HG02588 (cell line): Measurements from ENCODE around the gene IMMP2L.

Experiments used
- ATAC-seq: cut with Tn5 transposase; IDR thresholded peaks from one replicate; pipeline ENCODE4 v1.9.1; 2021; ENCODE audit warnings: mild to moderate bottlenecking, moderate library complexity; ENCODE audit not compliant: unreplicated experiment

IMMP2L gene

GRCh38 chr7:110905773-110906566 lies 656.3 kb downstream of the IMMP2L start:
- ATAC-seq = no peak

GRCh38 chr7:110898516-110898915 lies 663.8 kb downstream of the IMMP2L start:
- no peak for ATAC-seq

- ATAC-seq = no peak
Observed at GRCh38 chr7:110897538-110897937, 664.8 kb downstream of the IMMP2L start.

DNA sequence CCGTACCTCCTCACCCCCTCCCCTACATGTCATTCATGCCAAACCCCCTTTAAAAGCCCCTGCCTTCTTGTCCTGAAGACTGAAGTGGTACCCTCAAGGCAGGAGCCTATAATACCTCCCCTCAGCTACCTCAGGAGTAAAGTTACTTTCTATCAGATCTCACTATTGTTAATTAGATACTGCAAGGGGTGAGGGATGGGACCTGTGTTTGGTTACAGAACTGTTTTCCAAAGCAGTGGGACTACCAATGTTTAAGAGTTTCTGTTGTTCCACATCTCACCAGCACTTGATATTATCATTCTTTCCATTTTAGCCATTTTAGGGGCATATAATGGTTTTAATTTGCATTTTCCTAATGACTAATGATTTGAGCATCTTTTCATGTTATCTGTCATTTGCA lies 668.2 kb downstream of the IMMP2L start:
- ATAC-seq = no peak

DNA sequence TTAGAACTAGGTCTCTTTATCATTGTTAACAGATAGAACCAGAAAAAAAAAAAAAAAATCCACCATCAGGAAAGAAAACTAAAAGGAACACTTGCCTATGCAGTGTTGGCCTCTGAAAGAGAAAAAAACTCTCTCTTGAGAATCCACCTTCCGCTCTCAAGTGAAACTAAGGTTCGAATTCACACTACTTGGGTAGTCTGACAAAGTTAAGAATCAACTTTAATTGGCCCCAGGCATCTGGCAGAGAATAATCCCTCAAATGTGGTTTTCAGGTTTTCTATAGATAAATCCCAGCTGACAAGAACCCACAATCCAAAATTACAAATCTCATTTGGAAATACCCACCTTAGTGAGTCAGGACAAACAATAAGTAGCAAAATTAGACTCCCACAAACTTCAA lies 671.1 kb downstream of the IMMP2L start:
- no peak for ATAC-seq

GRCh38 chr7:110890101-110890500 lies 672.2 kb downstream of the IMMP2L start:
- no peak for ATAC-seq

DNA sequence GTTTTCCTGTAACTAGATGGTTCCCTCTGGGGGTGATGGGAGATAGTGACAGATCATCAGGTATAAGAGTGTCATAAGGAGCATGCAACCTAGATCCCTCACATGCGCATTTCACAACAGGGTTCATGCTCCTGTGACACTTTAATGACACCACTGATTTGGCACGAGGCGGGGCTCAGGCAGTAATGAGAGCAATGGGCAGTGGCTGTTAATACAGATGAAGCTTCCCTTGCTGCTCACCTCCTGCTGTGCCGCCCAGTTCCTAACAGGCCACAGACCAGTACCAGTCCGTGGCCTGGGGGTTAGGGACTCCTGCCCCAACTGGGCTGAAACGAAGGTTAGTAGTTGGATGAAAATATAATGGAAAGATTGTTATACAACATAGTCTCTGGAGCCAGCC lies 673.0 kb downstream of the IMMP2L start:
- no peak for ATAC-seq

- ATAC-seq = no peak
Observed at GRCh38 chr7:110888641-110889040, 673.7 kb downstream of the IMMP2L start.

GRCh38 chr7:110885474-110885873 lies 676.8 kb downstream of the IMMP2L start:
- ATAC-seq = no peak

DNA sequence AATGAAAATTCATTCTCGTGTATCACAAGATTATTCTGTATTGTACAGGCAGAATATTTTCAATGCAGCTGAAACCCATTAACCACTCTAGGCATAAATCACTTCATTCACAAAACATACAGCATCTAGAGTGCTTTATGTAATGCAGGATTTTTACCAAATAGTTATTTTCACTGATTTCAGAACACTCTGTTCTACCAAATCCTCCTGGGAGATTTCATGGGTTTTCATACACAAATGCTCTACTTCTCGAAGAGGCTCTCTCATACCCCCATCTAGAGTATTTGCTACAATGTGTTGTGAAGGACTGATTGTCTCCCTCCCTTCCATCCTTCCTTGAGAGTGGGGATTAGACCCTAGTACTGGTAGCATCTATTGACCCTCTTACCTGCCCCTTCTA lies 680.6 kb downstream of the IMMP2L start:
- no peak for ATAC-seq

GRCh38 chr7:110880971-110881370 lies 681.3 kb downstream of the IMMP2L start:
- ATAC-seq = no peak

- ATAC-seq = no peak
Observed at GRCh38 chr7:110877016-110877415, 685.3 kb downstream of the IMMP2L start.

DNA sequence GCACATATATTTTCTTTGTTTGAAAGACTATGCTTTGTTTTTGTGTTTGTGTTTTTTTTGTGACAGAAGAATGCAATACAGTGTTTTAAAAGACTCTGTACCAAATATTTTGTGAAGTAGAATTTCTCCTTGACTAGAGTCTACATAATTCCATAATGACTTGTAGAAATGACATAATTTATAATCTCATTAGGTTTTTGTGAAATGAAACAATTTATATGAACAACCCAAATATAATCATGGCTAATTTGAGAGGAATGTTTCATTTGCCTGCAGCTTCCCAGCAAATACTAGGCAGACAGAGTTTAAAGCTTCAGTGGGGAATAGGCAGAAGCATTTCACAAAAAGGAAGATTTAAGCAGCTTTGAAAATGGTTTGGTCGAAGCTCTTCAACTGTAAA lies 686.9 kb downstream of the IMMP2L start:
- ATAC-seq = no peak

DNA sequence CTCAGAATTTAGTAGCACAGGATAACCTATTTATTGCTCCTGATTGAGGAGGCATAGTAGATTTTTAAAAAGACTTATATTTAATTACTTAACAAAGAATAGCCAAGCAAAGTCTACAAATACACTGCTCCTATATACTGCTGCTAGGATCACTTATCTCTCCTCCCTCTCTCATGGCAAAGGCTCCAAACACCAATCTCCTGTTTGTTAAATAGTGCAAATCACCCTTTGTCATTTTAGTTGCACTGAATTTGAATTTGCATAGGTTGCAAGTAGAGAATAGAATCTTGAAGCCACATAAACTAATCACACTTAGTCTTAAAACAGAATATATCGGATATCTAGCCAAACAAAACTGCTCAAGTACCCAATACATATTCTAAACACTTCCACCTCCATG lies 690.4 kb downstream of the IMMP2L start:
- ATAC-seq = no peak

GRCh38 chr7:110870926-110871325 lies 691.4 kb downstream of the IMMP2L start:
- no peak for ATAC-seq

- ATAC-seq = no peak
Observed at GRCh38 chr7:110868458-110868857, 693.8 kb downstream of the IMMP2L start.

DNA sequence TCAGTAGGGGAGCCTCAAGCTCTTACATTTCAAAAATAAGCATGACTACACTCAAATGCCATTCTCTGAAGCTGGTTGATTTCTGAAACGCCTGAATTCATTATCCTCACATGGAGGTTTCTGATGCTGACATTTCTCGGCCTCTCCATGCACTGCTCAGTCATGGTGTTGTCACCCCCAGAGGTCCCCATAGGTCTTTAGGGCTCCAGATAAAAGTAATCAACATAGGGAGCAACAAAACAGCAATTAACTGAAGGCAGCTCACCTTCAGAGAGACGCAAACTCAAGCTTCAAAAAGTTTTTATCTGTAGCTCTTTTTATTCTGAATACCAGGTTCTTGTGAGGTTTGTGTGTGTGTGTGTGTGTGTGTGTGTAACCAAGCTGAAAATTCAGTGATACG lies 694.5 kb downstream of the IMMP2L start:
- ATAC-seq = no peak

DNA sequence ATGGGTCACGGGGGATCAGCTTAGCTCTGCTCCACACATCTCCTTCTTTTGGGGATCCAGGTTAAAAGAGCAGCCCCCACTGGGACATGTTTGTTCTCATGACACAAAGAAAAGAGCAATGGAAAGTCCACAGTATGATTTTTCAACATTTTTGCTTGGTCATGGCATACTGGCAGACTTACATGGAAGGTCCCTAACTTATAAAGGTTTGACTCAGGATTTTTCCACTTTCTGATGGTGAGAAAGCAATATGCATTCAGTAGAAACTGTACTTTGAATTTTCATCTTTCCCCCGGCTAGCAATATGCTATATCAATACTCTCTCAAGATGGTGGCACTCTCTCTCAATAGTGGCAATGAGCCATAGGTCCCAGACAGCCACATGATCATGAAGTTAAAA lies 699.0 kb downstream of the IMMP2L start:
- no peak for ATAC-seq

DNA sequence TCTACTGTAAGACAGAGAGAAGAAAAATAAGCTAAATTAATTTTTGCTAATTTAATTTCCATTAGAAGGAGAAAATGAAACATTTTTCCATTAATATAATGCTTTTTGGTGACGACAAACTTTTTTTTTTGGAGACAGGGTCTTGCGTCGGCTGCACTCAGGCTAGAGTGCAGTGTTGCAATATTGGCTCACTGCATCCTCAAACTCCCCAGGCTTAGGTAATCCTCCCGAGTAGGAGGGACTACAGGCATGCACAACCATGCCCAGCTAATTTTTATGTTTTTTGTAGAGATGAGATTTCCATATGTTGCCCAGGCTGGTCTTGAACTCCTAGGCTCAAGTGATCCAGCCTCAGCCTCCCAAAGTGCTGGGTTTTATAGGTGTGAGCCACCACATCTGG lies 701.1 kb downstream of the IMMP2L start:
- ATAC-seq = no peak

GRCh38 chr7:110857106-110857505 lies 705.2 kb downstream of the IMMP2L start:
- no peak for ATAC-seq

GRCh38 chr7:110856704-110857103 lies 705.6 kb downstream of the IMMP2L start:
- ATAC-seq = no peak

DNA sequence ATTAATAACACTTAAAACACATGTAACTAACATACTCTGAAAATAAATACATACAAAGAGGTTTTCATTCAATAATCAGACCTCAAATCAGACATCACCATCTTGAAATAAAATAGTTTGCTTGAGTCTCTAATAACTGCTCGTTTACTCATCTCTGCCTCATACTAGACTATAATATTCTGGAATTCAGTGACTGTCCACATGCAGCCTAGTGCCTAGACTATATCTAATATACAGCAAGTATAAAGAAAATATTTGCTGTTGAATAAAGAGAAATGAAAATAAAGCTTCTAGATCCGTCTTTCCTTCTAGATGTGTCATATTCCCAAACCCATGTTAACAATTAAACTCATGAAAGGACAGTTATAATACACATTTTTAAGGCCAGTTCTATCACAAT lies 707.6 kb downstream of the IMMP2L start:
- no peak for ATAC-seq

GRCh38 chr7:110854166-110854565 lies 708.1 kb downstream of the IMMP2L start:
- ATAC-seq = no peak
